Naive thymus-derived CD4-positive, alpha-beta T cell (primary cell): ENCODE measurements around the gene CD300C. TPM values are rescaled to one million over a fixed set of nuclear protein-coding genes. Genes with fewer than 3 reads are reported as not detected.

ENCODE experiments used
- ATAC-seq: fragments of 150-1000 bp; cut with Tn5 transposase; 2 replicates; pipeline ENCODE4 v1.10.0; 2021; ENCODE audit warnings: mild to moderate bottlenecking, moderate library complexity
- CTCF ChIA-PET: fragments of 350-600 bp; sonication (Branson Sonifier 250); formaldehyde crosslinking; loops from one replicate; lab custom pipeline; 2021; ENCODE audit warnings: antibody characterized with exemption; lab: Charles Lee
- POLR2A ChIA-PET: fragments of 350-600 bp; sonication (Branson Sonifier 250); formaldehyde crosslinking; loops from one replicate; lab custom pipeline; 2021; ENCODE audit warnings: antibody characterized with exemption, inconsistent platforms; lab: Charles Lee
- DNase-seq, 9 donors: peaks; one replicate each; pipeline versions ENCODE4 v3.0.0 to v3.0.0-alpha.2; 2020 to 2022; ENCODE audit warnings: mixed read lengths in 1 of 9
- H3K27ac ChIP-seq: one replicate; pipeline ENCODE4 v1.7.0; 2013; ENCODE audit warnings: mild to moderate bottlenecking, low read depth, low read length, moderate library complexity
- H3K27me3 ChIP-seq, 2 donors: one replicate each; pipeline ENCODE4 v1.7.0; 2013; ENCODE audit warnings: low read length in 2 of 2, mild to moderate bottlenecking in 2 of 2, moderate library complexity in 2 of 2; ENCODE audit not compliant: control insufficient read depth in 2 of 2, insufficient read depth in 2 of 2
- H3K36me3 ChIP-seq, 3 experiments: 1 replicate in 2 of 3; 2 replicates in 1 of 3; pipeline ENCODE4 v1.7.0; 2013; ENCODE audit warnings: low read length in 3 of 3, mild to moderate bottlenecking in 3 of 3, moderate library complexity in 1 of 3; ENCODE audit not compliant: insufficient read depth in 3 of 3, control insufficient read depth in 2 of 3
- H3K4me1 ChIP-seq, 2 donors: one replicate each; pipeline ENCODE4 v1.7.0; 2013; ENCODE audit warnings: low read length in 2 of 2, mild to moderate bottlenecking in 2 of 2, moderate library complexity in 1 of 2; ENCODE audit not compliant: control insufficient read depth in 2 of 2, insufficient read depth in 2 of 2
- H3K4me3 ChIP-seq: 2 replicates; pipeline ENCODE4 v1.7.0; 2013; ENCODE audit warnings: mild to moderate bottlenecking, low read length
- H3K9me3 ChIP-seq, 3 experiments: 1 replicate in 2 of 3; 2 replicates in 1 of 3; pipeline ENCODE4 v1.7.0; 2013; ENCODE audit warnings: low read length in 3 of 3; ENCODE audit not compliant: control insufficient read depth in 2 of 3
- H3K27ac Mint-ChIP-seq, 9 donors: one replicate each; pipeline ENCODE4 v1.8.0; 2020 to 2022; ENCODE audit warnings: mixed read lengths in 9 of 9, mild to moderate bottlenecking in 8 of 9, moderate library complexity in 5 of 9, inconsistent platforms in 2 of 9
- H3K27me3 Mint-ChIP-seq, 5 donors: one replicate each; pipeline ENCODE4 v1.8.0; 2021 to 2022; ENCODE audit warnings: mixed read lengths in 5 of 5, mild to moderate bottlenecking in 1 of 5
- H3K36me3 Mint-ChIP-seq, 5 donors: one replicate each; pipeline ENCODE4 v1.8.0; 2020 to 2022; ENCODE audit warnings: mixed read lengths in 5 of 5, mild to moderate bottlenecking in 3 of 5, inconsistent platforms in 1 of 5
- H3K4me1 Mint-ChIP-seq, 7 donors: one replicate each; pipeline ENCODE4 v1.8.0; 2020 to 2022; ENCODE audit warnings: mixed read lengths in 7 of 7, mild to moderate bottlenecking in 3 of 7, inconsistent platforms in 1 of 7
- H3K4me3 Mint-ChIP-seq, 10 donors: one replicate each; pipeline ENCODE4 v1.8.0; 2020 to 2022; ENCODE audit warnings: mild to moderate bottlenecking in 10 of 10, mixed read lengths in 10 of 10, moderate library complexity in 6 of 10, inconsistent platforms in 2 of 10
- H3K9me3 Mint-ChIP-seq, 11 donors: one replicate each; pipeline ENCODE4 v1.8.0; 2020 to 2022; ENCODE audit warnings: mixed read lengths in 11 of 11, mild to moderate bottlenecking in 4 of 11, inconsistent platforms in 1 of 11, moderate library complexity in 1 of 11
- intact Hi-C, 2 donors: fragments of 100-400 bp; cut with micrococcal nuclease; formaldehyde crosslinking; loops; one replicate each; pipeline ENCODE4 v1.15.1; 2023
- polyA plus RNA-seq, 2 donors: library from polyadenylated mRNA; unstranded; fragments of 300-500 nt; fragmentation: Illumina TruSeq; gene quantifications; one replicate each; pipeline ENCODE4 v1.2.3, GENCODE V29; 2021
- total RNA-seq, 6 experiments: library from RNA in 5 of 6; stranded (reverse) in 5 of 6; gene quantifications; 1 replicate in 5 of 6; 2 replicates in 1 of 6; pipeline ENCODE4 v1.2.3 and lab custom pipeline; 2021 to 2026

The CD300C gene
- total and polyA plus RNA-seq, 7 experiments from 2014 or later = 0.22 to 20.5 (median 0.58) TPM; not detected in 2

DNA sequence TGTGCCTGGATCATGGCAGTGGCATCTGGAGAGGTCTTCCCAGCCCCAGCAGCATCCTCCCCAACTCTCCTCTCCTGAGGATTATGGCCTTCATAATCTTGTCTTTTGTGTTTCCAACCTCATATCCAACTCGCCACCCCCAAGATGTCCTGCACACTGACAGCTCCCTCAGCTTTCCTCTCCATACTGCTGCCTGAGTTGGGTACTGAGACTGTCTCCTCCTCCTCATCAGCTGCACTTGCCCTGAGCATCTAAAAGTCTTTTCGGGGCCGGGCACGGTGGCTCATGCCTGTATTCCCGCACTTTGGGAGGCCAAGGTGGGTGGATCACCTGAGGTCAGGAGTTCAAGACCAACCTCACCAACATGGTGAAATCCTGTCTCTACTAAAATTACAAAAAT lies 16.7 kb downstream of the CD300C start:
- H3K9me3 ChIP-seq = no peaks in the 10 kb centered on the region
- H3K36me3 ChIP-seq = no peaks in the 10 kb centered on the region
- intact Hi-C loops = no loop called here
- H3K27me3 ChIP-seq = no peaks in the 10 kb centered on the region
- peaks cover 3 to 18% (median 6%) of the 10 kb centered on the region in 7 donors for H3K4me1 Mint-ChIP-seq
- ChIA-PET POLR2A (no interaction called here), CTCF (no interaction called here)
- no peak overlapping the region for H3K27ac ChIP-seq
- H3K36me3 Mint-ChIP-seq = no peaks in the 10 kb centered on the region
- peaks cover 20 to 52% (median 34%) of the 10 kb centered on the region in 5 donors for H3K27me3 Mint-ChIP-seq
- peak overlapping the region in 1 of 9 donors; percentile 29 for H3K27ac Mint-ChIP-seq
- no peaks in the 10 kb centered on the region for H3K4me1 ChIP-seq
- H3K9me3 Mint-ChIP-seq = peaks cover 0 to 2% (median 0%) of the 10 kb centered on the region in 11 donors
- ATAC-seq (no peak), DNase-seq (peak in 1 of 9 donors; percentile 12)
- H3K4me3 Mint-ChIP-seq = no peak overlapping the region
- no peak overlapping the region for H3K4me3 ChIP-seq

GRCh38 chr17:74528491-74529199 lies 17.3 kb downstream of the CD300C start:
- intact Hi-C loops = no loop called here
- no peaks in the 10 kb centered on the region for H3K27me3 ChIP-seq
- H3K27ac Mint-ChIP-seq = no peak overlapping the region
- no peak overlapping the region for H3K4me3 Mint-ChIP-seq
- no peaks in the 10 kb centered on the region for H3K36me3 Mint-ChIP-seq
- peaks cover 23 to 50% (median 32%) of the 10 kb centered on the region in 5 donors for H3K27me3 Mint-ChIP-seq
- H3K4me1 Mint-ChIP-seq = peaks cover 3 to 18% (median 6%) of the 10 kb centered on the region in 7 donors
- DNase-seq = peak in 1 of 9 donors; percentile 12
- ATAC-seq = peak; percentile 64
- H3K9me3 ChIP-seq = no peaks in the 10 kb centered on the region
- no peaks in the 10 kb centered on the region for H3K36me3 ChIP-seq
- H3K4me3 ChIP-seq = no peak overlapping the region
- no peak overlapping the region for H3K27ac ChIP-seq
- POLR2A ChIA-PET = no interaction called here
- no peaks in the 10 kb centered on the region for H3K4me1 ChIP-seq
- CTCF ChIA-PET = no interaction called here
- H3K9me3 Mint-ChIP-seq = peaks cover 0 to 2% (median 0%) of the 10 kb centered on the region in 11 donors

- peaks cover 21 to 50% (median 27%) of the 10 kb centered on the region in 5 donors for H3K27me3 Mint-ChIP-seq
- no peak overlapping the region for H3K4me3 Mint-ChIP-seq
- Histone ChIP-seq H3K4me3 (no peak overlapping the region), H3K36me3 (no peaks in the 10 kb centered on the region), H3K9me3 (no peaks in the 10 kb centered on the region), H3K27me3 (no peaks in the 10 kb centered on the region), H3K4me1 (no peaks in the 10 kb centered on the region), H3K27ac (no peak overlapping the region)
- peaks cover under 1 to 14% (median 4%) of the 10 kb centered on the region in 7 donors for H3K4me1 Mint-ChIP-seq
- ATAC-seq (no peak), DNase-seq (no peak)
- no peaks in the 10 kb centered on the region for H3K36me3 Mint-ChIP-seq
- H3K27ac Mint-ChIP-seq = no peak overlapping the region
- ChIA-PET POLR2A (no interaction called here), CTCF (no interaction called here)
- intact Hi-C loops = no loop called here
- peaks cover 0 to 6% (median 4%) of the 10 kb centered on the region in 11 donors for H3K9me3 Mint-ChIP-seq
Measured at GRCh38 chr17:74527756-74528155, 18.2 kb downstream of the CD300C start.

GRCh38 chr17:74527081-74527480 lies 18.8 kb downstream of the CD300C start:
- Mint-ChIP-seq H3K9me3 (peaks cover 0 to 6% (median 4%) of the 10 kb centered on the region in 11 donors), H3K36me3 (no peaks in the 10 kb centered on the region), H3K4me3 (no peak overlapping the region), H3K27ac (no peak overlapping the region), H3K27me3 (peaks cover 15 to 50% (median 26%) of the 10 kb centered on the region in 5 donors), H3K4me1 (peaks cover 0 to 9% (median 0%) of the 10 kb centered on the region in 7 donors)
- H3K4me1 ChIP-seq = no peaks in the 10 kb centered on the region
- no peaks in the 10 kb centered on the region for H3K36me3 ChIP-seq
- POLR2A ChIA-PET = no interaction called here
- ATAC-seq (no peak), DNase-seq (no peak)
- no peak overlapping the region for H3K27ac ChIP-seq
- H3K4me3 ChIP-seq = no peak overlapping the region
- CTCF ChIA-PET = no interaction called here
- H3K27me3 ChIP-seq = no peaks in the 10 kb centered on the region
- no peaks in the 10 kb centered on the region for H3K9me3 ChIP-seq
- intact Hi-C loops = no loop called here

- intact Hi-C loops = no loop called here
- Histone ChIP-seq H3K4me1 (no peaks in the 10 kb centered on the region), H3K4me3 (no peak overlapping the region), H3K36me3 (no peaks in the 10 kb centered on the region), H3K27me3 (no peaks in the 10 kb centered on the region), H3K27ac (no peak overlapping the region), H3K9me3 (no peaks in the 10 kb centered on the region)
- no peak for ATAC-seq
- Mint-ChIP-seq H3K27ac (no peak overlapping the region), H3K36me3 (no peaks in the 10 kb centered on the region), H3K4me3 (no peak overlapping the region), H3K9me3 (peaks cover 0 to 6% (median 4%) of the 10 kb centered on the region in 11 donors), H3K4me1 (peaks cover 0 to 10% (median 0%) of the 10 kb centered on the region in 7 donors), H3K27me3 (peaks cover 14 to 47% (median 26%) of the 10 kb centered on the region in 5 donors)
- CTCF ChIA-PET = interaction anchor here (1.4 kb wide), 1 partner anchor 159 kb away, joined by 3 read pairs; no protein-coding TSS in a partner anchor
- DNase-seq = no peak
- POLR2A ChIA-PET = no interaction called here
Measured at GRCh38 chr17:74526681-74527080, 19.2 kb downstream of the CD300C start.

DNA sequence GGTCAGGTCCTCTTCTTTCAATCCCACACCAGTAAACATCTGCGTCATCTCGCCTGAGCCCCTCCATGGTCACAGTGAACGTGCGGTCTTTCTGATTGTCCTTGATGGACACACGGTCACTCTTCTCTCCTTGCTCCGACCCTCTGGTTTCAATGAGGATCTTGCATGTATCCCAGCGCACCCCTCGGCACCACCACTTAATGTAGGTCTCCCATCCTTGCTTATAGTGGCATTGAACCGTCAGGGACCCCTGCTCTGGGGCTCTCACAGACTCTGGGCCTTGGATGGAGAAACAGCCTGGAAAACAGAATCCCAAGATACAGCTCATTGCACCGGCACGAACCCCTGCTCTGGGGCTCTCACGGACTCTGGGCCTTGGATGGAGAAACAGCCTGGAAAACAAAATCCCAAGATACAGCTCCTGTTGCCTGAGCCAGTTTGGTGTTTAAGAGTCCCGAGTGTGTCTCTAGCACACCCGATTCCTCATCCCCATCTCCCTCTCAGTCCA lies 20.1 kb downstream of the CD300C start:
- Histone ChIP-seq H3K9me3 (no peaks in the 10 kb centered on the region), H3K27ac (no peak overlapping the region), H3K4me1 (no peaks in the 10 kb centered on the region), H3K36me3 (no peaks in the 10 kb centered on the region), H3K4me3 (no peak overlapping the region), H3K27me3 (no peaks in the 10 kb centered on the region)
- POLR2A ChIA-PET = no interaction called here
- Mint-ChIP-seq H3K36me3 (peaks cover 0 to 2% (median 0%) of the 10 kb centered on the region in 5 donors), H3K4me1 (peaks cover 0 to 12% (median 0%) of the 10 kb centered on the region in 7 donors), H3K27ac (no peak overlapping the region), H3K4me3 (no peak overlapping the region), H3K27me3 (peaks cover 17 to 47% (median 24%) of the 10 kb centered on the region in 5 donors), H3K9me3 (peaks cover 0 to 6% (median 4%) of the 10 kb centered on the region in 11 donors)
- CTCF ChIA-PET = interaction anchor here (0.7 to 1.4 kb wide), 2 partner anchors 69 to 158 kb away, joined by 3 read pairs; no protein-coding TSS in a partner anchor
- peak in 1 of 9 donors; percentile 10 for DNase-seq
- intact Hi-C loops = no loop called here
- ATAC-seq = no peak
